PC-3 (cell line): Measurements from ENCODE around the gene CTAGE8. TPM values are rescaled to one million over a fixed set of nuclear protein-coding genes. Genes with fewer than 3 reads are reported as not detected.
A peak's percentile ranks its signal among the peaks of the same experiment; 100 is the strongest.
"Not testable (repeated sequence)": the region's sequence is repeated elsewhere in the genome, so short reads cannot be mapped to it uniquely, and the experiment has no call there.

Experiments used
- ATAC-seq: fragments of 200-7000 bp; cut with Tn5 transposase; 2 replicates; pipeline ENCODE4 v1.9.1; 2020; ENCODE audit warnings: mild to moderate bottlenecking, moderate library complexity
- Bru-seq: library from RNA; stranded (reverse); fragments of 400-500 nt; gene quantifications from one replicate; lab custom pipeline; 2021; lab: Mats Ljungman, UMichigan
- BruChase-seq, 2 experiments: library from RNA; stranded (reverse); fragments of 400-500 nt; gene quantifications; one replicate each; lab custom pipeline; 2021; lab: Mats Ljungman, UMichigan
- BruUV-seq: library from RNA; stranded (reverse); fragments of 400-500 nt; replicated peaks from 2 replicates; lab custom pipeline; 2021; lab: Mats Ljungman, UMichigan
- CTCF ChIA-PET: fragments of 300-600 bp; sonication (Branson Sonifier 250); formaldehyde crosslinking; loops from one replicate; lab custom pipeline; 2022; ENCODE audit warnings: antibody characterized with exemption; lab: Charles Lee
- POLR2A ChIA-PET: fragments of 300-600 bp; sonication (Branson Sonifier 250); formaldehyde crosslinking; loops from one replicate; lab custom pipeline; 2022; ENCODE audit warnings: antibody characterized with exemption; ENCODE audit not compliant: unreplicated experiment; lab: Charles Lee
- DNase-seq: peaks from one replicate; pipeline ENCODE4 v3.0.0-alpha.2; 2015
- H2AFZ ChIP-seq: fragments of 300-600 bp; sonication (generic); 2 replicates; pipeline ENCODE4 v1.6.0; 2016; ENCODE audit warnings: antibody characterized with exemption, low read length
- H3F3A ChIP-seq: fragments of 300-600 bp; sonication (generic); one replicate; pipeline ENCODE4 v1.6.0; 2017; ENCODE audit warnings: antibody characterized with exemption, low read length, control low read depth, mild to moderate bottlenecking; ENCODE audit not compliant: unreplicated experiment
- H3K27ac ChIP-seq: fragments of 300-600 bp; sonication (generic); 2 replicates; pipeline ENCODE4 v1.5.1; 2016; ENCODE audit warnings: mild to moderate bottlenecking, low read length
- H3K27me3 ChIP-seq: fragments of 300-600 bp; sonication (generic); 2 replicates; pipeline ENCODE4 v1.6.1; 2016; ENCODE audit warnings: low read length, mixed read lengths
- H3K36me3 ChIP-seq: fragments of 300-600 bp; sonication (generic); 2 replicates; pipeline ENCODE4 v1.6.1; 2016; ENCODE audit warnings: low read depth, mixed run types, low read length, mixed read lengths
- H3K4me1 ChIP-seq: fragments of 300-600 bp; sonication (generic); 2 replicates; pipeline ENCODE4 v1.5.1; 2016; ENCODE audit warnings: low read length; ENCODE audit not compliant: insufficient read depth
- H3K4me2 ChIP-seq: fragments of 300-600 bp; sonication (generic); 2 replicates; pipeline ENCODE4 v1.6.0; 2016; ENCODE audit warnings: low read length
- H3K4me3 ChIP-seq: fragments of 300-600 bp; sonication (generic); 2 replicates; pipeline ENCODE4 v1.5.1; 2016; ENCODE audit warnings: mild to moderate bottlenecking, low read length, mixed read lengths
- H3K79me2 ChIP-seq: fragments of 300-600 bp; sonication (generic); 2 replicates; pipeline ENCODE4 v1.6.1; 2017; ENCODE audit warnings: low read length, mixed read lengths
- H3K9ac ChIP-seq: fragments of 300-600 bp; sonication (generic); 2 replicates; pipeline ENCODE4 v1.6.0; 2016; ENCODE audit warnings: mild to moderate bottlenecking, low read length
- H3K9me2 ChIP-seq: fragments of 300-600 bp; sonication (generic); replicated peaks from 2 replicates; pipeline ENCODE4 v1.6.1; 2016; ENCODE audit warnings: mixed run types, low read length, mixed read lengths
- H3K9me3 ChIP-seq: fragments of 300-600 bp; sonication (generic); 2 replicates; pipeline ENCODE4 v1.6.1; 2016; ENCODE audit warnings: low read length, mixed read lengths
- H4K20me1 ChIP-seq: fragments of 300-600 bp; sonication (generic); 2 replicates; pipeline ENCODE4 v1.6.1; 2016; ENCODE audit warnings: low read length, mixed read lengths
- intact Hi-C: fragments of 100-400 bp; cut with micrococcal nuclease; formaldehyde crosslinking; loops from 2 replicates; pipeline ENCODE4 v1.9.0; 2023
- long read RNA-seq: library from polyadenylated mRNA; unstranded; transcript quantifications from one replicate; pipeline ENCODE4 v2.0.0, GENCODE V29; 2021; ENCODE audit not compliant: unreplicated experiment
- total RNA-seq: library from RNA; depleted of rRNA; stranded (reverse); fragments of >200 nt; gene quantifications from 2 replicates; pipeline ENCODE4 v1.2.3, GENCODE V29; 2014; rRNA removed

Gene CTAGE8
- 0.69 and 1.2 TPM in 2 replicates for total RNA-seq
- Bru-seq, nascent RNA = percentile 47 among the genes with signal in this experiment
- percentile 50 among the genes with signal in this experiment for BruChase-seq, experiment 1, labeled RNA remaining after a 6-hour chase
- BruChase-seq, experiment 2, labeled RNA remaining after a 2-hour chase = percentile 51 among the genes with signal in this experiment
- long read RNA-seq, partial matches to known transcripts = 0 of 1 reads
- long read RNA-seq, other reads (novel, unspliced or antisense) = 0 of 1 reads

GRCh38 chr7:144269188-144269587 lies at the start of gene CTAGE8:
Gene CTAGE8, minus strand, starts transcription at chr7:144269288. Its CDS starts 38 bp downstream, at chr7:144269250.
- H2AFZ ChIP-seq, BruUV-seq, CTCF ChIA-PET, H4K20me1 ChIP-seq, H3K4me3 ChIP-seq, H3K79me2 ChIP-seq, intact Hi-C loops, H3K9ac ChIP-seq, ATAC-seq, H3K9me2 ChIP-seq, DNase-seq, H3K27ac ChIP-seq, POLR2A ChIA-PET, H3K4me1 ChIP-seq, H3K27me3 ChIP-seq, H3K36me3 ChIP-seq, H3F3A ChIP-seq, H3K4me2 ChIP-seq, H3K9me3 ChIP-seq: not testable (repeated sequence)

- H3K4me2 ChIP-seq, H3K4me3 ChIP-seq, CTCF ChIA-PET, BruUV-seq, intact Hi-C loops, H3K27ac ChIP-seq, DNase-seq, H3K27me3 ChIP-seq, H3F3A ChIP-seq, H3K79me2 ChIP-seq, H4K20me1 ChIP-seq, H3K9ac ChIP-seq, H2AFZ ChIP-seq, H3K9me3 ChIP-seq, H3K36me3 ChIP-seq, H3K9me2 ChIP-seq, ATAC-seq, H3K4me1 ChIP-seq, POLR2A ChIA-PET: not testable (repeated sequence)
Observed at GRCh38 chr7:144317537-144317936, 48.4 kb upstream of the CTAGE8 start.

- H3K9ac ChIP-seq, H3K9me3 ChIP-seq, H3K4me3 ChIP-seq, H2AFZ ChIP-seq, ATAC-seq, DNase-seq, H4K20me1 ChIP-seq, H3K27me3 ChIP-seq, POLR2A ChIA-PET, intact Hi-C loops, H3K4me2 ChIP-seq, H3K9me2 ChIP-seq, H3F3A ChIP-seq, CTCF ChIA-PET, H3K27ac ChIP-seq, H3K36me3 ChIP-seq, H3K79me2 ChIP-seq, BruUV-seq, H3K4me1 ChIP-seq: not testable (repeated sequence)
Observed at GRCh38 chr7:144311872-144312469, 42.9 kb upstream of the CTAGE8 start, which contains the start of gene OR2A1. Gene OR2A1, plus strand, starts transcription at chr7:144312419. Its CDS starts 5,706 bp downstream, at chr7:144318125.

- H3K4me2 ChIP-seq, intact Hi-C loops, H3K9me2 ChIP-seq, H3K27me3 ChIP-seq, H3K36me3 ChIP-seq, DNase-seq, H3K27ac ChIP-seq, H3K79me2 ChIP-seq, ATAC-seq, POLR2A ChIA-PET, BruUV-seq, CTCF ChIA-PET, H3K4me3 ChIP-seq, H3K4me1 ChIP-seq, H2AFZ ChIP-seq, H4K20me1 ChIP-seq, H3K9me3 ChIP-seq, H3K9ac ChIP-seq, H3F3A ChIP-seq: not testable (repeated sequence)
Observed at GRCh38 chr7:144311218-144311617, 42.1 kb upstream of the CTAGE8 start.

- H4K20me1 ChIP-seq, DNase-seq, H3K27me3 ChIP-seq, H3K27ac ChIP-seq, H3K9ac ChIP-seq, BruUV-seq, H3K4me2 ChIP-seq, H3K4me1 ChIP-seq, POLR2A ChIA-PET, H3K4me3 ChIP-seq, CTCF ChIA-PET, H3K36me3 ChIP-seq, H2AFZ ChIP-seq, intact Hi-C loops, H3K9me2 ChIP-seq, H3F3A ChIP-seq, ATAC-seq, H3K9me3 ChIP-seq, H3K79me2 ChIP-seq: not testable (repeated sequence)
Observed at GRCh38 chr7:144309702-144310101, 40.6 kb upstream of the CTAGE8 start.

GRCh38 chr7:144305156-144305555 lies 36.1 kb upstream of the CTAGE8 start:
- H2AFZ ChIP-seq, H3K4me3 ChIP-seq, H3K27me3 ChIP-seq, H3K79me2 ChIP-seq, H3F3A ChIP-seq, H3K36me3 ChIP-seq, ATAC-seq, H3K4me1 ChIP-seq, H3K9ac ChIP-seq, BruUV-seq, CTCF ChIA-PET, POLR2A ChIA-PET, H3K27ac ChIP-seq, H4K20me1 ChIP-seq, intact Hi-C loops, H3K4me2 ChIP-seq, DNase-seq, H3K9me2 ChIP-seq, H3K9me3 ChIP-seq: not testable (repeated sequence)
